ENCODE data around the gene RFX4. TPM values are rescaled to one million over a fixed set of nuclear protein-coding genes. Genes with fewer than 3 reads are reported as not detected.

RFX4 gene
- not detected in 2 replicates for total RNA-seq
- polyA plus RNA-seq (2012) = 0.03 TPM

DNA sequence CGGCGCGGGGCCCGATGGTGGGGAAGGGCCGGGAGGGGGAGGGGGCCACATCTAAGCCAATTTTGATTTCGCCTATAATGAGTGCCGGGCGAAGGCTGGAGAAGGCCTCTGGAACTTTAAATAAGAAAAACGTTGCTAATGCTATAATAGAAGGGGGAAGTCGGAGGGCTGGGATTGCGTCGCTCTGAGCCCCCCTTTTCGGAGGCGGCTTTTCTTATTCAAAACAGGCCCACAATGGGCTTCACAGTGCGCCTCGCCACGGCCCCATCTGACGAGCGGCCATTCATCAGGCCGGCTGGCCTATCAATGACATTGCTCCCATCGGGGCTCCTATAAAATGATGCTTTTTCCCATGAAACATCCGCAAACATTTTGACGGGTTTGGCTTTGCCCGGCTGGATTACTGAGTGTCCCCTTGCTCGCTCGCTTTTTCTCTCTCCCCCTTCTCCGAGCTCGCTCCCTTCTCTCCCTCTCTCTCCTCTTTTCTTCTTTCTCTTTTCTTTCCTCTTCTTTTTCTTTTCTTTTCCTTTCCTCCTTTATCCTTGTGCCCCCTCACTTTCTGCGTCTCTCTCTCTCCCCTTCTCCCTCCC is at the start of gene RFX4:
RFX4 (plus strand) TSS at position 364 of the 590 bp plus-strand sequence. CDS start 317 bp downstream, outside the sequence.
- DNase-seq (ENCODE audit: low read depth) = no peak

DNA sequence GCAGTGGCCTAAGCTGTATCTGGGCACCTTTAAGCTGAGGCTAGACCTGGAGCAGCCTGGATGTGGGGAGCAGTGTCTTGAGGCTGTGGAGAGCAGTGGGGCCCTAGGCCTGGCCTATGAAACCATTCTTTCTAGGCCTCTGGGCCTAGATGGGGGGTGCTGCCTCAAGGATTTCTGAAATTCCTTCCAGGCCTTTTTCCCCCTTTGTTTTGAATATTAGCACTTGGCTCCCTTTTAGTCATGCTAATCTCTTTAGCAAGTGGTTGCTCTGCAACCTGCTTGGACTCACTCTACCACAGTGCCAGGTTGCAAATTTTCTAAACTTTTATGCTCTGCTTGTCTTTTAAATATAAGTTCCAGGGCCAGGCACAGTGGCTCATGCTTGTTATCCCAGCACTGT is 41.6 kb upstream of the RFX4 start:
- no peak for DNase-seq (ENCODE audit: low read depth)

DNA sequence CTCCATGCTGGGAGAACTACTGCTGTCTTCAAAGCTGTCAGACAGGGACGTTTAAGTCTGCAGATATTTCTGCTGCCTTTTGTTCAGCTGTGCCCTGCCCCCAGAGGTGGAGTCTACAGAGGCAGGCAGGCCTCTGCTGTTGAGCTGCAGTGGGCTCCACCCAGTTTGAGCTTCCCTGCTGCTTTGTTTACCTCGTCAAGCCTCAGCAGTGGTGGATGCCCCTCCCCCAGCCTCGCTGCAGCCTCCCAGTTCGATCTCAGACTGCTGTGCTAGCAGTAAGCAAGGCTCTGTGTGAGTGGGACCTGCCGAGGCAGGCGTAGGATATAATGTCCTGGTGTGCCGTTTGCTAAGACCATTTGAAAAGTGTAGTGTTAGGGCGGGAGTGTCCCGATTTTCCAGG is 31.4 kb upstream of the RFX4 start:
- no peak for DNase-seq (ENCODE audit: low read depth)

DNA sequence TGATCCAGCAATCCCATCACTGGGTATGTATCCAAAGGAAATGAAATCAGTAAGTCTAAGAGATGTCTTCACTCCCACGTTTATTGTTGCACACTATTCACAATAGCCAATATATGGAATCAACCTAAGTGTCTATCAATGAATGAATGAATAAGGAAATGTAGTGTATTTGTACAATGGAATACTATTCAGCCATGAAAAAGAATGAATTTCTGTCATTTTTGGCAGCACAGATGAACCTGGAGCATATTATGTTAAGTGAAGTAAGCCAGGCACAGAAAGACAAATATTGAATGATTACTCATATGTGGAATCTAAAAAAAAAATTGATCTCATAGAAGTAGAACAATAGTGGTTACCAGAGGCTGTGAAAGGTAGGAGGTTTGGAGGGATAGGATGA is 30.6 kb upstream of the RFX4 start:
- DNase-seq (ENCODE audit: low read depth) = no peak

DNA sequence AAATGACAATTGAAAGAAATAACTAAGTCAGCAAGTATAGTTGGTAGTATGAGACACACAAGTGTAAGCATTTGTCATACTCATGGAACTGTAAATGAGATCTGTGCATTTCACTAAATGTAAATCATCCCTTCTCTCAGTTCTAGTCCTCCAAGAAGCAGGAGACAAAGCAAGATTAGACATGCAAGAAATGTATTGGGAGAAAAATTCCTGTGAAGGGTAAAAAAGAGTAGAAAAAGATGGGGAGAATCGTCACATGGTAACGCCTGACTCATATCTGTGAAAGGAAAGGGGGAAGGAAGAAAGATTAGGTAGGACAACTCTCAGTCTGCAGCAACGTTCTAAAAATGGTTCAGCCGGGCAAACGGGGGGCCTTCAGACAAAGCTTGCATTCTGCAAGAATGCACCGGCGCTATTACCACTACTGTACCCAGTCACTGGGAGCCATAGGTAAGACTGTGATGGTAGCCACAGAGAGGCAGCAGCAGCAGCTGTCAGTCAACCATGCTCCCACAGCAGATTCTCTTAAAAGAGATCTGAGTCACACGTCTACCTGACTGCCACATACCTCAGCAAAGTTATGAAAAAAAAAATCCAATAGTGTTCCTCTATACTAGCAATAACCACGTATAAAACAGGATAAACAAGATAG is 18.0 kb upstream of the RFX4 start:
- DNase-seq (ENCODE audit: low read depth) = no peak

DNA sequence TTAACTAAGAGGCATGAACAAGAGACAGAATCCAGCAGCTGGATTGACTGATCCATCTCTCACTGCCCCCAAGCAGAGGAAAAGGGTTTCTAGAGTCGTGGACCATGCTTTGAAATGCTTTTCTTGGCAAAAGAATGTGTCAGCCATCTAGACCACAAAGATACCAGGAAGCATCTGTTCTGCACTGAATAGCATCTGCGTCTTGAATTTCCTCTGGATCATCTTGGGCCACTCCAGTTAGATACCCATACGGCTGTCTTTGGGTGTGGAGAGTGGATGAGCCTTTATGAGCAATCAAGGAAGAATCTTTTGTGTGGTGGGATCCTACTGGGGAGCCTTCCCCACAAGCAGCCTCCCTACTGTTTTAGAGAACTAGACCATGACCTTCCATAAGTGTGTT is 16.0 kb upstream of the RFX4 start:
- peak; percentile 87 for DNase-seq (ENCODE audit: low read depth)

DNA sequence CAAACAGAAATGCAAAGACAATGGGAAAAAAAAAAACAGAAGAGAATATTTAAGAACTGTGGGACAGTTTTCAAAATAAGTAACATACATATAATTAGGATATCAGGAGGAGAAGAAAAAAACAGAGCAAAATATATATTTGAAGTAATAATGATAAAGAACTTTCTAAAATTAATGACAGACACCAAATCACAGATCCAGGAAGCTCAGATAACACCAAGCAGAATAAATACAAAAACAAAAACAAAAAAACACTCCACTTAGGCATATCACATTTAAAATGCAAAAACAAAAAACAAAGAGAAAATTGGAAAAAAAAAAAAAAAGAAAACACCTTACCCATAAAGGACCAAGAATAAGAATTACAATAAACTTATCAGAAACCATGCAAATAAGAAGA is 9.6 kb upstream of the RFX4 start:
- DNase-seq (ENCODE audit: low read depth) = no peak

DNA sequence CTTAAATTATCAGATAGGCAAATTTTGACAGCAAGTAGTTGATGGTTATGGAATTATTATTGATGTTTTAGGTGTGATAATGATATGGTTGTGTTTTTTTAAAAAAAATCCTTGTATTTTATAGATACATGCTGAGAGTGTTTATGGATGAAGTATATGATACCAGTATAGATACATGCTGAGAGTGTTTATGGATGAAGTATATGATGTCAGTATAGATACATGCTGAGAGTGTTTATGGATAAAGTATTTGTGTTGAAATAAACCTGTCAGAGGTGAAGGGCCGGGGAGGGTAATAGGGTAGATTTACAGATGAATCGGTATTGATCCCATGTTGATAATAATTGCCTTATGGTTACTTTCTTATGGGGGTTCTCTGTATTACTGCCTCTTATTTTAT is 6.0 kb upstream of the RFX4 start:
- no peak for DNase-seq (ENCODE audit: low read depth)

DNA sequence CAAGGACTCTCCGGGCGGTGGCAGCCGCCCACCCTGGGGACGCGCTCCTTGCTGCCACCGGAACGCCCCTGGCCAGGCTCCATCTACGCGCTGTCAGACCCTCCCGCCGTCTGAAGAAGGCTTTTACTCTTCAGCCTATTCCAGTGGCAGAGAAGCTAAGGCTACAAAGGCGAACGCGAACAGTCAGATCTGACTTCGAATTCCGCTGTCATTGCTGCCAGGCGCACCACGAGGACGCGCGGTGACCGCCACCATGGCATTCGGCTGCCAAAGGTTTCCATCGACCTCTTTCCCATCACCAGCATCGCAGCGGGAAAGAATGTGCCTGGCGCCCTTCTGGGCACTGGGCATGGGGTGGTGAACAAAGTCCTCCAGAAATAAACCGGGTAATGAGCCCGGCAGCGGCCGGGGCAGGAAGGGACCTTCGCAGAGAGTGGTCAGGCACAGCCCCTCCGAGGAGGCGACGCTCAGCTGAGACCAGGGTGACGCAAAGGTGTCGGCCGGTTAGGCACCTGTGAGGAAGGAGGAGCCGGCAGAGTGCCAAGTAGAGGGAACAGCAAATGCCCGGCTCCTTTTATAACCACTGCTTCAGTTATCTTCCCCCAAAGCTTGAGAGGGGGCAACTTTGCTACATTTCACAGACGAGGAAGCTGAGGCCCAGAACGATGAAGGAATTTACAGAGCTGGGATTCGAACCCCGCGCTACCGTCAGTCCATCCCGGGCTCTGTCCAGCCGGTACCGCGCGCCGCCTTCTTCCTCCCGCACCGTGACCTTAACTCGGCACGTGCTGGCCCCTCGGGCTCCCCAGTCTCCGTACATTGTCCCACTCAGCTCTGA is 1.9 kb upstream of the RFX4 start:
- no peak for DNase-seq (ENCODE audit: low read depth)

DNA sequence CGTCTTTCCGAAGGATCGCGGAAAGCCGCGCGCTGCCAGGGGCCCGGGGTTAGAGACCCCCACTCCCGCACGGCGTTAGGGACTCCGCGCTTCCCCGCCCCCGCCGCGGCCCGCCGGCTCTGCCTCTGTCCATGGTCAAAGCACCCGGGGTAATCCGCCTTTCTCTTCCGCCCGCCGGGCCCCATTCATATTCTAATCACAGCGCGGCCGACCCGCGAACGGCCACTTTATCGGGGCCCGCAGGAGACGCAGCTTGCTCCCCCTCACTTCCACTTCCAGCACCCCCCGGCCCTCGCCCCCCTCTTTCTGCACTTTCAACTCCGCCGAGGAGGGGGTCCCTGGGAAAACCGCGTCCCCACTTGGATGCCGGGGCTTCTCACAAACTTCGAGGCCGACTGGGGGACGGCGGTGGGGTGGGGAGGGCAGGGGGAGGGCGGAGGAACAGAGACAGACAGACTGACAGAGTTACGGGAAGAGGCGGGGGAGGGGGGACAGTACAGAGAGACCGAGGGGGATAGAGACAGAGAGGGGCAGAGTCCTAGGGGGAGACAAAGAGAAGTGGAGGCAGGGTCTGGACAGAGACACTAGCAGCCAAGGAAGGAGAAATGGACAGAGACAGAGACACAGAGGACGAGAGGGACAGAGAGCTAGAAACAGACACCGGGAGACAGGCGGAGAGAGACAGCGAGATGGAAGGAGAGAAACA is 1.1 kb upstream of the RFX4 start:
- DNase-seq (ENCODE audit: low read depth) = peak; percentile 23

DNA sequence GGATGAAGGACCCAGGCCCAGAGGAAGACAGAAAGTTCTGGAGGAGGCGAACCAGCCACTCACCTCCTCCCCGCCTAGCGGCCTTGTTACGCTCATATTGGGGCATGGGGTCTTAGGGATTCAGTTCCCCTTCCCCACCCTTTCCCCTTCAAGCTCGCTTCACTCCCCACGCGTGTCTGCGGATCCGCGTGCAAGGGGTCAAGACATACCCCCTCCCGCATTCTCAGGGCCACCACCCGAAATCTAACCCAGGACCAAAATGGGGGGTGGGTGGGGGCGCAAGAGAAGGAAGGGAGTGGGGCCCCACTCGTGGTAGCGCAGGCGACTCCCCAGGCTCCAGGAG is 584 bp upstream of the RFX4 start:
- no peak for DNase-seq (ENCODE audit: low read depth)

DNA sequence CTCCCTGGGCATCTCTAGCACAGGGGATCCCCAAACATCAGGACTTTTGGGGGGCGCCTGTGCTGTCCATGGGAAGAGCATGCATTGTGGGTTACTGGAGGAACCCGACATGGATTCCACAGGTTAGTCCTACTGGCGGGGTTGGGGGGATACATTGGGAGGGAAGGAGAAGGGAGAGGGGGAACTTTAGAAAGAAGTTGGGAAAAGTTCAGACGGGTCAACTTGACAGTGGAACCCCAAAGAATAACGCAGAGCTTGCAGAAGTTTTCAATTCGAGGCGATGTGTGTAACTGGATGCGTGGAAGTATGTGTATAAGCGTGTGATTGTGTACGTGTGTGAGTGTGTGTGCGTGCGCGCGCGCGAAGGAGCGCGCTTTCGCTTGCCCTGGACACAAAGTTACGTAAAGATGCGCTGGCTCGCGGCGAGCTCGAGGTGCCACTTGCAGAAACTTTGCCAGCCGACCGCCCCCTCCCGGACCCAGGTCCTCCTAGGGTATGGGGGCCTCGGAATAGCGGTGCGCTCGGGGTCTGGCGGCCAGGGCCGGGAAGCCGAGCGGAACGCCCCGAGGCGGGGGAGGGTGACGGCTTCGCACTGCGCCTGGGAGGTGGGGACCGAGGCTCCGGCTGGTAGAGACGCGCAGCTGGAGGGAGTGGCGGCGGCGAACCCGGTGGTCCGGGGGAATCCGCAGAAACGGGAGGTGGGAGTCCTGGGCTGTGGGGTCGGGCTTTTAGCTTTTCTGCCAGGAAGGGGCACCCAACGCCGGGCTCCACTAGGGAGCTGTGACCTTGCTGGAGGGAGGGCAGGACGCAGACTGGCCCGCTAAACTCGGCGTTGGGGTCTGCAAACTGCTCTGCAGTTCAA is 669 bp downstream of the RFX4 start:
- DNase-seq (ENCODE audit: low read depth) = no peak

DNA sequence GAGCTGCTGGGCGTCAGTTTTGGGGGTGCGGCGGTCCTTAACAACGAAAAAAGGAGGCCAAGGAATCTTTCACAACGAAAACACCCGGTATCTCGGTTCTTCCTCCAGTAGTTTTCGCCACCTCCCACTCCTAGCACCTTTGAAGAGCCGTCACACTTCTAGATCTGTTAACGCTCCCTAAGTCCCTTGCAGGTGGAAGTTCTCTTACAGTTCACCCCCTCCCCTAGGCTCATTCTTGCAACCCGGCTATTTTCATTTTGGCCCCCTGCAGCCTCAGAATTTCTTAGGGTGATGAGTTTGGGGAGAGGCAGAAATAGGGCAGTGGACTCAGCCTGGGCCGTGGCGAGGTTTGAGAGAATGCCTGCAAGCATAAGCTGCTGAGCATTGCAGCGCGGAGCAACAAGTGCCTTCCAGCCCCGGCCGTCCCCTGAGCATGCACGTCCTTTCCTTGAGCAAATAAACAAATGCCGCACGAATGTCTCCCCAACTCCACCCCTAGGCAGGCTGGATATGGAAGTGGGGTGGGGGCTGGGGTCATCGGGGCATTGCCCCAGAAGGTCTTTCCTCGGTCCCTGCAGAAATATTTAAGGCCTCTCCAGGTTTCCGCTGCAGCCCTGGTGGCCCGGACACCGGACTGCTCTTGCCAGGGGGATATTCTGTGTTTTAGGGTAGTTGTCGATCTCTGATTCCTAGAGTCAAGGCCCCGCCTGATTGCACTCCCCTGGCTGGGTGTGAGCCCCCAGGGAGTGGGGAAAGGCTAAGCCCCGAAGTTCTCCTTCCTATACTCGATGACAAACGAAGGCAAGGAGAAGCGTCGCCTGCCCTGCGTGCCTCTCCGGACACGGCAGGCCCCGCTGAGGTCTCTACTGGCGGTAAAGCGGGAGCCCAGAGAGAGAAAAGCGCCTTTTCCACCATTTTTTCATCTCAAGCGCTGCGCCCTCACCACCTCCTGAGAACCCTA is 1.6 kb downstream of the RFX4 start:
- no peak for DNase-seq (ENCODE audit: low read depth)

DNA sequence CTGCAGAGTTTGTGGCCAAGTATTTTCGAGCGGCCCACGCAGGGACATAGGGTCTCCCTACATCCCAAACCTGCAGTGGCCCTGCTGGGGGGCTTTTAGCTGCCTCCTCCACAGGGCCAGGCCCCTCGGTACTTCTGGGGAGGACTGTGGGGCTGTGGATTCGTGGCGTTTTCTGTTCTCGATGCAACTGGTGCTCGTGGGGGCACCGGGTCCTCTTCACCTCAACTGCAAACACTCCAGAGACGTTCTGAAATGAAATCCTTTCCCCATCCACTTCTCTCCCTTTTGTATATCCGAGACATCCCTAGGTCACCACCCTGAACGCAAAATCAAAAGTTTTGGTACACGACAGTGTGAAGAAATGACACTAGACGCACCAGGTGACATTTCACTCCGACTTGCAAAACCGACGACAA is 2.3 kb downstream of the RFX4 start:
- no peak for DNase-seq (ENCODE audit: low read depth)

DNA sequence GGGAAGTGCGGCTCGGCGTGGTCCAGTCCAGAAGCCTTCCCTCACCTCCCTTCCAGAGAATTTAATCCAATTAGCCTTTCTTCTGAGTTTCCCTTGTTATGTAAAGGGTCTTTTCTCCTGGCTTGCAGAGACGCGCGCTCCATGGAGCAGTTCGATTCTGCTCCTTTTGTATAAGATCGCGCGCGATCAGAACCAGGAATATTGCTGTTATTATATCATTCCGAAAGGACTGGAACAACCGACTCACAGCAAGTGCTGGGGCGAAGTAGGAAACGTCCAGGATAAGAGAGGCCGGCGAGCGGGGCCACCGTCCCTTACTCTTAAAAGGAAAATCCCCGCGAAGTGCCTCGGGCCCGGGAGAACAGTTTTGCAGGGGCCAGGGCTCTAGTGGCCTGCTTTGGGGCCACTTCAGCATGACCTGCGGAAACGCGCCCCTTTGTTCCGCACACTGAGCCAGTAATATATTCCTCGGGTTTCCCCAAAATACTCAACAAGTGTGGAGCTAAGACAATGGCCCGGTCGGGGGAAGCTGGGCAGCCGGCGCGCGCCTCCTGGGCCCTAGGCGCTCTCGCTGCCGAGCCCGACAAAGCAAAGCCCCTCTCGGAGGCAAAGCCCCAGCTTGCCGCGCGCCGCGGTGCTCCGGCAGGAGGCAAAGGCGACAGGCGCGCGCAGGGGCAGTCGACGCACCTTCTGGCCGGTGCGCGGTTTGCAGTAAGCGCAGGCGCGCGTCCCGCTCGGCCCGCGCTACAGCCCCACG is 2.9 kb downstream of the RFX4 start:
- DNase-seq (ENCODE audit: low read depth) = no peak

DNA sequence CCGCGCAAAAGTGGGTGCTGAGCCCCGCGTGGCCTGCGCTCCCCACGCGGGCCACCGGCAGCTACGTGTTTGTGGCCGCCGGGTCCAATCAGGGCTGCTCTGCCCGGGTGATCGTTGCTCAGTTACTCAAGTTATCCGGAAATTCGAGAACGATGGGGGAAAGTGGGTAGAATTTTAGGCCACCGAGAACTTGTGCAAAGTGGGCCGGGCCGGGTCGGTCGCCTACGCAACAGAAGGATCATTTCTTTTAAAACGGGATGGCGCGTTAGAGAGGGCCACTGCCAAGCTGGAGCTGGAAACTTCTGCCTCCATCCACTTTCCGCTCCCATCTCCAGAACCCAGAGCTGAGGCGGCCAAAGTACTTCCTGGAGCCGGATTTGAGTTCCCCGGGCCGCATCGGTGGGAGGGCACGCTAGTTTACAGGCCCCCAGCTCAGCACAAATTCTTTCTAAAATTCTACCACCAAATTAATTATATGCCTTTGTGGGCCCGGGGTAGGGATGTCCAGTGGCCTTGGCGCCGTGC is 3.5 kb downstream of the RFX4 start:
- no peak for DNase-seq (ENCODE audit: low read depth)

DNA sequence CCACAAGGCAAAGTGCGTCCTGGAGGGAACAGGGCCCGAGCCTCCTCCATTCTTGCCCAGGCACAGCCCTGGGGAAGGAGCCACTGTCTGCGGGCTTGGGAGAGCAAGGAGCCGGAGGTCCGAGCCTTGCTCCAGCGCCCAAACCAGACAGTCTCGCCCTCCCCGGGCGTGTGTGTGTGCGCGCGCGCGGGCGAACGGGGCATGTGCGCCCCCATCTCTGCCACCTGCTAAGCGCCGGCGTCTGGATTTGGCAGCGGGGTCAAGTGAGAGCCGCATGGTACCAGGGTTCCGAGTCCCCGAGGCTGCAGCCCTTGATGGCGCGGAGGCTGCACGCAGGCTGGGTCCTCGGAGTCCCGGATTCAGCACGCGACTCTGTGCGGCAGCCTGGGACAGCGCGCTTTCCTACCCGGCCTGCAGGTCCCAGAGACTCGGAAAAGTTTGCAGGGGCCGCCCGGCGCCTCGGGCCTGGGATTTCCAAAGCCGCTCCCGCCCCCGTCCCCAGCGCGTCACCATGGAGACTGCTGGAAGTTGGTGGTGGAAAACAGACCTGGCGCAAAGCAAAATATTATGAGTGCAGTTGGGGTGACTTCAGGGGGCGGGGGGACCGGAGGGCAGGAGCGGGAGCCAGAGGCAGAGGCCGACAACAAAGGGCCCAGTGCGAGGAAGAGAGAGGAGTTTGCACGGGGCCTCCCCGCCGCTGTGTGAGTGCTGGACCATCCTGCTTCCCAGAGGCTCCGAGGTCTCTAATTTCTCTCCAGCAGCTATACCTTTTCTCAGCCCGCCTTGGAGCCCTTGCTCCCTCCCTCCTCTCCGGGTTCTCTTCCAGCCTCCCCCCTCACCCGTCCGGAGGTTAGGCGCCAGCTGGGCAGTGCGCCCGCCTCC is 4.2 kb downstream of the RFX4 start:
- DNase-seq (ENCODE audit: low read depth) = no peak

DNA sequence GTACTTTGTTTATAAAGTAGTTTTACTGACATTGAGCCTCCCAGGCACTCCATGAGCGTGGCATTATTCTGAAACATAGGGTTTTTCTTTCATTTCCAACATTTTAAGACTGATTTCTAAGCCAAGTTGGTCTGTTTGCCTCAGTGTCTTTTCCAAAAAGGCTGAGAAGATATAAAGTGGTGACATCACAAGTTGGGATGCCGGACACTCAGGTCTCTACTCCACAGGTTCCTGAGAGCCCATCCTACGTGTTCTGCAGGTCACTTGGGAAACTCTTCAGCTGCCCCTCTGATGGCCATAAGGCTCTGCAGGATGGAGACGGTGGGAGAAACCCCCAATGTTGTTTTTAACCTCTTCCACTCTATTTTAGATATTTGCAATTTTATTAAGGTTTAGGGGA is 6.0 kb downstream of the RFX4 start:
- DNase-seq (ENCODE audit: low read depth) = no peak
